Osteocyte (in vitro differentiated cells): ENCODE data around the gene GRIN2D. TPM values are rescaled to one million over a fixed set of nuclear protein-coding genes. Genes with fewer than 3 reads are reported as not detected.

Experiments used
- DNase-seq: peaks from one replicate; pipeline ENCODE4 v3.0.0; 2021; ENCODE audit warnings: mixed read lengths; ENCODE audit not compliant: unreplicated experiment; ENCODE audit errors: extremely low spot score
- H3K27ac Mint-ChIP-seq: one replicate; pipeline ENCODE4 v1.8.0; 2021; ENCODE audit warnings: mild to moderate bottlenecking, mixed read lengths; ENCODE audit not compliant: unreplicated experiment
- H3K27me3 Mint-ChIP-seq: one replicate; pipeline ENCODE4 v1.8.0; 2021; ENCODE audit warnings: mixed read lengths; ENCODE audit not compliant: unreplicated experiment
- H3K36me3 Mint-ChIP-seq: one replicate; pipeline ENCODE4 v1.8.0; 2021; ENCODE audit warnings: mixed read lengths; ENCODE audit not compliant: unreplicated experiment
- H3K4me1 Mint-ChIP-seq: one replicate; pipeline ENCODE4 v1.8.0; 2021; ENCODE audit warnings: mixed read lengths; ENCODE audit not compliant: unreplicated experiment
- H3K4me3 Mint-ChIP-seq: one replicate; pipeline ENCODE4 v1.8.0; 2021; ENCODE audit warnings: mild to moderate bottlenecking, moderate library complexity, mixed read lengths; ENCODE audit not compliant: unreplicated experiment
- H3K9me3 Mint-ChIP-seq: one replicate; pipeline ENCODE4 v1.8.0; 2021; ENCODE audit warnings: mixed read lengths; ENCODE audit not compliant: unreplicated experiment
- total RNA-seq: library from RNA; stranded (reverse); gene quantifications from 2 replicates; pipeline ENCODE4 v1.2.1, GENCODE V29; 2021
- TF ChIP-seq, protein P1 (sequence below): fragments of 200-600 bp; sonication (generic); IDR thresholded peaks from 2 replicates; pipeline ENCODE4 v1.5.0; 2021; ENCODE audit warnings: antibody characterized with exemption, mild to moderate bottlenecking, moderate library complexity

GRIN2D gene
- total RNA-seq, 1 donor from 2014 or later: 1.2 TPM

DNA sequence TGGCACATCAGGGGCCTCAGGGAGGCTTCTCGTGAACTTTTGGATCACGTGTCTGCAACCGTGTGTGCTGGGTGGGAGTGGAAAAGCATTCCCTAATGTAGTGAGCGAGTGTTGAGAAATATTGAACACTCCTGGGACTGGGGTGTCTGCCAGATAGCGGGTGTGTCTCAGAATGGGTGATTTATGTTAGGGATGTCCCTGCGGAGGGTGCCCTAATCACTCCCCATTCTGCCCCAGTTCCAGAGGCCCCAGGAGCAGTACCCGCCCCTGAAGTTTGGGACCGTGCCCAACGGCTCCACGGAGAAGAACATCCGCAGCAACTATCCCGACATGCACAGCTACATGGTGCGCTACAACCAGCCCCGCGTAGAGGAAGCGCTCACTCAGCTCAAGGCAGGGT is 28.1 kb downstream of the GRIN2D start:
- no peaks in the 10 kb centered on the region for H3K27me3 Mint-ChIP-seq
- H3K4me1 Mint-ChIP-seq: peaks cover 23% of the 10 kb centered on the region
- no peak overlapping the region for H3K27ac Mint-ChIP-seq
- DNase-seq: no peak
- peaks cover 3% of the 10 kb centered on the region for H3K36me3 Mint-ChIP-seq
- no peaks in the 10 kb centered on the region for H3K9me3 Mint-ChIP-seq
- H3K4me3 Mint-ChIP-seq: no peak overlapping the region
- TF ChIP-seq, protein P1, sequence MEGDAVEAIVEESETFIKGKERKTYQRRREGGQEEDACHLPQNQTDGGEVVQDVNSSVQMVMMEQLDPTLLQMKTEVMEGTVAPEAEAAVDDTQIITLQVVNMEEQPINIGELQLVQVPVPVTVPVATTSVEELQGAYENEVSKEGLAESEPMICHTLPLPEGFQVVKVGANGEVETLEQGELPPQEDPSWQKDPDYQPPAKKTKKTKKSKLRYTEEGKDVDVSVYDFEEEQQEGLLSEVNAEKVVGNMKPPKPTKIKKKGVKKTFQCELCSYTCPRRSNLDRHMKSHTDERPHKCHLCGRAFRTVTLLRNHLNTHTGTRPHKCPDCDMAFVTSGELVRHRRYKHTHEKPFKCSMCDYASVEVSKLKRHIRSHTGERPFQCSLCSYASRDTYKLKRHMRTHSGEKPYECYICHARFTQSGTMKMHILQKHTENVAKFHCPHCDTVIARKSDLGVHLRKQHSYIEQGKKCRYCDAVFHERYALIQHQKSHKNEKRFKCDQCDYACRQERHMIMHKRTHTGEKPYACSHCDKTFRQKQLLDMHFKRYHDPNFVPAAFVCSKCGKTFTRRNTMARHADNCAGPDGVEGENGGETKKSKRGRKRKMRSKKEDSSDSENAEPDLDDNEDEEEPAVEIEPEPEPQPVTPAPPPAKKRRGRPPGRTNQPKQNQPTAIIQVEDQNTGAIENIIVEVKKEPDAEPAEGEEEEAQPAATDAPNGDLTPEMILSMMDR: no peak

DNA sequence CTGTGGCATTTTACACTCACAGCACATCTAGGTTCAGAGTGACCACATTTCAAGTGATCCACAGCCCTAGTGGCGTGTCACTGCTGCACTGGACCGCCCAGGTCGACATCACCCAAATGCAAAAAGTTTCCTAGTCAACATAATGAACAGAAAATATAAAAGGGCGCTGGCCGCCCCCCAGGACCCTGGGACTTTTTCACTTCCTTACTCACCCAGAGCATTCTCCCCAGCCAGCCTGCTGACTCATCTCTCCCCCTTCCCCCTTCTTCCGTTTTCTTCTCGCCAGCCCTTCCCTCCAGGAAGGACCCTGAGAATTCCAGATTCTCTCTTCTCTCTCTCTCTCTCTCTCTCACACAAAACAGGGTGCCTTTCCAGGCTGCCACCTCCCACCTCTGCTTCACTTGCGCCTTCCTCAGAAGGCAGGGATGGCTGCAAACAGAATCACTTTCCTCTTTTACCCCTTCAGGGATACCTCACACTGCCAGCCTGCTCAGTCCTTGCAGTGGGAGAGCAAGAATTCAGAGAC is 31.3 kb downstream of the GRIN2D start:
- peaks cover 17% of the 10 kb centered on the region for H3K4me1 Mint-ChIP-seq
- H3K27me3 Mint-ChIP-seq: no peaks in the 10 kb centered on the region
- TF ChIP-seq, protein P1: no peak
- H3K36me3 Mint-ChIP-seq: peaks cover 3% of the 10 kb centered on the region
- H3K27ac Mint-ChIP-seq: peak overlapping the region; percentile 97
- peak overlapping the region; percentile 64 for H3K4me3 Mint-ChIP-seq
- H3K9me3 Mint-ChIP-seq: no peaks in the 10 kb centered on the region
- DNase-seq: no peak

DNA sequence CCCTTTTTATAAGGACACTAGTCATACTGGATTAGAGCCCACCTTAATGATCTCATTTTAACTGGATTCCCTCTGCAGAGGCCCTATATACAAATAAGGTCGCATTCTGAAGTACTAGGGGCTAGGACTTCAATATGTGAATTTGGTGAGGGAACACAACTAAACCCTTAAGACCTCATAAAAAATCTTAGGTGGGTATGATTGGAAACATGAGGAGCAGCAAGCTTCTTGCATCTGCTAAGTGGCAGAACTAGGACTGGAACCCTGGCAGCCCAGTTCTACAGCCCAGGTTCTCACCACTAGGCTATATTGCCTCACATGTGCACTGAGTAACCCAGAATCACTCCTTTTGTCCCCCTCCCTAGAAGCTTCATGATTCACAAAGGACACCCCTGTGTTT is 35.2 kb downstream of the GRIN2D start:
- Mint-ChIP-seq H3K9me3 (peaks cover 4% of the 10 kb centered on the region), H3K27ac (no peak overlapping the region), H3K4me3 (no peak overlapping the region), H3K4me1 (peaks cover 14% of the 10 kb centered on the region), H3K27me3 (no peaks in the 10 kb centered on the region), H3K36me3 (no peaks in the 10 kb centered on the region)
- TF ChIP-seq, protein P1: no peak
- DNase-seq: no peak

DNA sequence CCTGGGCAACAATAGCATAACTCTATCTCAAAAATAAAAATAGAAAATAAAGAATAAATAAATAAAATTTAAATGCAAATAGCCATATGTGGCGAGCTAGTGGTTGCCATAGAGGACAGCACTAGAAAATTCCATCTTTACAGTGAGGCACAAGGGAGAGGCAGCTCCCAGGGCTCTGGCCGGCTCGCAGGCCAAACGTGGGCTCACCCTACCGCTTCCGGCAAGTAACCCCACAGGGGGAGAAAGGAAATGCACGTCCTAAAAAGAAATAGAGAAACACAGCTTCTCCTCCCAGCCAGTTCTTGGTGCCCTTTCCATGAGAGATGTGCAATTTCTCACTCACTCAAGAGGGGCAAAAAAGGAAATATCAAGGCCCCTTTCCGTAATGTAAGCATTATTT is 39.9 kb downstream of the GRIN2D start:
- Mint-ChIP-seq H3K4me3 (no peak overlapping the region), H3K9me3 (peaks cover 4% of the 10 kb centered on the region), H3K27me3 (no peaks in the 10 kb centered on the region), H3K36me3 (no peaks in the 10 kb centered on the region), H3K4me1 (peaks cover 7% of the 10 kb centered on the region), H3K27ac (no peak overlapping the region)
- DNase-seq: no peak
- TF ChIP-seq, protein P1: no peak

DNA sequence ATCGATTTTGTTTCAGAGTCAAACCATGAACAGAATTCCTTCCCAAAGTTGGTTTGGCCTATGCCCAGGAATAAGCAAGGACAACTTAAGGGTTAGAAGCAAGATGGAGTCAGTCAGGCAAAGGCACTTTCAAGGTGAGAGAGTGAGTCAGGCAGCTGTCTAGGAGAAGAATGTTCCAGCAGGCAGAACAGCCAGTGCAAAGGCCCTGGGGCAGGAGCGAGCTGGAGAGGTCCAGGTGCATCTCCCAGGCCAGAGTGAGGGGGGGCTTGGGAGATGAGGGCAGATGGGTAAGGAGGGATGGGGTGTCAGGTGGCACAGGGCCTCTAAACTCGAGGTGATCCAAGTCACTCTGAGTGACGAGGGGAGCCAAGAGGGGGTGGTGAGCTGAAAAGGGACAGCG is 43.1 kb downstream of the GRIN2D start:
- Mint-ChIP-seq H3K9me3 (no peaks in the 10 kb centered on the region), H3K36me3 (no peaks in the 10 kb centered on the region), H3K27ac (no peak overlapping the region), H3K4me1 (peaks cover 7% of the 10 kb centered on the region), H3K4me3 (no peak overlapping the region), H3K27me3 (no peaks in the 10 kb centered on the region)
- TF ChIP-seq, protein P1: no peak
- DNase-seq: no peak
